PC-9 (cell line): Measurements from ENCODE around the gene SNX4.

ENCODE experiments used
- CTCF ChIP-seq: fragments of 200-600 bp; sonication (generic); conservative IDR thresholded peaks from 2 replicates; pipeline ENCODE4 v1.6.1; 2017; ENCODE audit warnings: mixed run types, antibody characterized with exemption, mild to moderate bottlenecking, moderate library complexity
- EZH2 ChIP-seq: fragments of 200-600 bp; sonication (generic); IDR thresholded peaks from 2 replicates; pipeline ENCODE4 v1.8.0; 2017; ENCODE audit warnings: antibody characterized with exemption, low read depth

GRCh38 chr3:125496701-125497100 lies 23.3 kb downstream of the SNX4 start:
- TF ChIP-seq EZH2 = no peak
- no peak for TF ChIP-seq CTCF
